Stimulated activated CD8-positive, alpha-beta memory T cell treated with anti-CD3 and anti-CD28 coated beads, Interleukin-7, amount 100 ng/mL, for 1 hour (primary cell): Measurements from ENCODE around the gene PDHB.

Experiments
- DNase-seq, 2 donors: peaks; one replicate each; pipeline ENCODE4 v3.0.0-alpha.2; 2020; ENCODE audit warnings: low read depth in 2 of 2

Gene PDHB

DNA sequence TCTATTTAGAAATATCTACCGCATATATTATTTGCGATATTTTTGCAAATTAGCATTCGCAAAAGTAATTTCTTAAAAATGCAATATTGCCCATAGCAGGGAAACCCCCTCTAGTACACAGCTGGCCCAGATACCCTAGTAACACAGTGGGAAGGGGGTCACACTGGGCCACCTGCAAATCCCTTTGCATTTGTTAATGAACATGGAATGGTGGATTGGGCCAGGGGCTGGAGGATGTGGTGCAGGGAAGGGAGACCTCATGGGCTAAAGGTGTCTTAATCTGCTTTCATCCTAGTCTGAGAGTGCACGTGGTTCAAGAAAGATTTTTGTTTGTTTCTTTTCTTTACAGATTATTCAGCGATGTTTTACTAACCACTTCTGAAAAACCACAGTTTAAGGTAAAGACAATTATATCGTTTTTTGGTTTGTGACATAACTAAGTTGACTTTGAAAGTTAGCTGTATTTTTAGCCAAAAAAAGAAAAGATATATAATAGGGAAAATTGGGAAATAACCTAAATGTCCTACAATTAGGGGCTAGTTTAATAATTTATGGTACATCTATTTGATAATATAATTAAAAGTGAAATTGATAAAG is 30.0 kb downstream of the PDHB start:
- DNase-seq: no peak

DNA sequence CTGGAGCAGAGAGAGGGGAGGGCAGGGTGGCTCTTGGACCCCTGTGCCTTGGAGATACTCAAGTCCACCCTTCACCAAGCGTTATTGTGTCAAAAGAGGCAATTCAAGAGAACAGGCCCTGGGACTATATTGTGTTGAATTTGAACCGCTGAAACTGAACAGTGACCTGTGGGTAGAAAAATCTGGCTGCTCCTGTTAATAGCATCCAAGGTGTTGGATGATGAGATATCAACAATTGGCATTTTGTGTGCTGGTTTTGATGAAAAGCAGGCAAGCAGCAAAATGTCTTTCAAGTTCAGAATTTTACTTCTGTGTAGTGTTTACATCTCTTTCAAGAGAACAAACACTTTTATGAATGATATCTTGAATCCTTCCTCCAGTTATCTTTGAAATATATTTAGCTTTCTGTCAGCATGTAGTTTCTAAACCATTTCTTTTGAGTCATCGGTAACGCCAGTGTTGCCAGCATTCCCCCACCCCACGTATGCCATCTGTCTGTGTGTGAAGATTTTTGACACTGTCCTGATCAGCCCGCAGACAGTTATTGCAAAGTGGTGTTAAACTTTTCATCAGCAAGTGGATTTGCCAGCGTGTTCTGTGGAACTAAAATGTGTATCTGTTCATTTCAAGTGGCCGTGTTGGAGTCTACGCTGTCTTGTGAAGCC is 34.8 kb downstream of the PDHB start:
- DNase-seq: no peak

DNA sequence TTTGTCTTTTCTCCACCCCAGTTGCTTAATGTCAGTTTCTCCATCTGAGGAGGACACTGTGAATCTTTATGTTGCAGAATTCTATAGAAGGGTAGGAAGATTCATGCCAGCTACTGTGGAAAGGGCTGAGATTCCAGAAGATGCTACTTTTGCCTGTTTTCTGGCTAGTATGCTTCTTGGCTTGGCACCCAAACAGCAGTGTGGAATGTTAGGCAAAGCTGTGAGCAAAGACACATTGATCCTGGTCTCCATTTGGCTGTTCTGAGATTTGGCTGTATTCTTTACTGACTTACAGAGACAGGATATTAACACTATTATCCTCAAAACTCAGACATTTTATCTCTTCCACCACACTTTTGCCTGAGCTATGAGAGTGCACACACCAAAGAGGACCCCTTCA is 39.3 kb downstream of the PDHB start:
- no peak for DNase-seq

DNA sequence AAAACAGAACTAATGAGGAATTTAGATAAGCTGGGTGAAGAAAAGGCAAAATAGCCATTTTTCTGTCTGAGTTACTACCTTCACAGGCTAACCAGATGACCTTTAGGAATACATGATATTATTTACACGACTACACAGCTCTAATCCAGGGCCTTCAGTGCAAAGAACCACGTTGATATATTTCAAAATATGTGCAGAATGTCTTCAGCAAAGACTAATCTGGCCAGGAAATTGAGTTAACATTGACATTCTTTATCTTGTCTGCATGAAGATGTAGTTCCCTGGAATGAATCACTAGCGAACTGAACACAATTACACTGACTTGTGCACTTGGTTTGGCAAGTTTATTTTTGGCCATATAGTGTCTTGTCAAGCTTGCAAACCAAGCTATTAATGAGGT is 41.5 kb downstream of the PDHB start:
- no peak for DNase-seq

DNA sequence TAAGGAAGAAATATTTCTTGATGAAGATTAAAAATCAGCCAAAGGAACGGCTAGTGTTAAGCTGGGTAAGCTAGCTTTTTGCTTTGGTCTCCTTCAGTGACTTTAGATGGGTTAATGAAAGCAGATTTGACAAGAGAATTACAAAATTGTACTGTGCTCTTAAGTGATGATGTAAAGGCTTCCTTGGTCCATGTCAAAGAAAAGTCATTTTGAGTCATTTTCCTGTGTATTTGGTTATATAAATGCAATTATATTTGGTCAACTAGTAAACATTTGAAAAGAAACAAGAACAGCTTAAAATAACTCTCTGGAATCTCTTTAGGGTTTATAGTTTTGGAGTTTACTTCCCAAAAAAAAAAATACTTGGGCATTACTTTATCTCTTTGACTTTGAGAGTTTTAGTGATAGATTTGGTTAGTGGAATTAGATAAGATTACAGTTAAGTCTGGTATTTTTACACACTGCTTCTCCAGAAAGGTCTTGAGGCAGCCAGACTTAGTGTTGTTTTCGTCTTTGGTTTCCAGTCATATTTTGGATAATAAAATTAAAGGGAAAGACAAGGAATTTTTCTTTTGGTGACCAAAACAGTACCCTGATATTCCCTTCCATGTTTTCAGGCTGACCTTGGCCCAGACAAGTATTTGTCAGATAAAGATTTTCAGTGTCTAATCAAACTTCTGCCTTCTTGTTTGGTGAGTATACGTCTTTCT is 42.3 kb downstream of the PDHB start:
- no peak for DNase-seq

DNA sequence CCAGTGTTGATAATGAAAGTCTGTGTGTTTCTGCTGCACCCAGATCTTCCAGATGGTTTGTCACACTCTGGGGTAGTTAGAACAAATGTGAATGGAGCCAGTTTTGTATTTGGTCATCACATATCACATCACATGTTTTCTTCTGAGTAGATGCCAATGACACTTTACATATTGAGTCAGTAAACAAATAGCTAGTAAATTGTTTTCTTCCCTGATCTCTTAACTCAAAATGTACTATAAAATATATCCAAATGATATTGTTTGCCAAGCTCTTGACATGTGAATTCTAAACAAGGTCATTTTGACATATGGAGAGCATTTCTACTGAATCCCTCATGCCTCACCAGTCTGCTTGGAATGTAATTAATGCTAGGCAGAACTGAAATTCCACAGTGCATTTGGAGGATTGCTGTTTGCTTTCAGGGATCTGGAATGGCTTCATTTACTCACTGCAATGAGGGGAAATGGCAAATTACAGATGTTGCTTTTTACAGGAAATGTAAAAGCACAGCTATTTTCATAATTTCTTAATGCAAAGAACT is 45.0 kb downstream of the PDHB start:
- no peak for DNase-seq

DNA sequence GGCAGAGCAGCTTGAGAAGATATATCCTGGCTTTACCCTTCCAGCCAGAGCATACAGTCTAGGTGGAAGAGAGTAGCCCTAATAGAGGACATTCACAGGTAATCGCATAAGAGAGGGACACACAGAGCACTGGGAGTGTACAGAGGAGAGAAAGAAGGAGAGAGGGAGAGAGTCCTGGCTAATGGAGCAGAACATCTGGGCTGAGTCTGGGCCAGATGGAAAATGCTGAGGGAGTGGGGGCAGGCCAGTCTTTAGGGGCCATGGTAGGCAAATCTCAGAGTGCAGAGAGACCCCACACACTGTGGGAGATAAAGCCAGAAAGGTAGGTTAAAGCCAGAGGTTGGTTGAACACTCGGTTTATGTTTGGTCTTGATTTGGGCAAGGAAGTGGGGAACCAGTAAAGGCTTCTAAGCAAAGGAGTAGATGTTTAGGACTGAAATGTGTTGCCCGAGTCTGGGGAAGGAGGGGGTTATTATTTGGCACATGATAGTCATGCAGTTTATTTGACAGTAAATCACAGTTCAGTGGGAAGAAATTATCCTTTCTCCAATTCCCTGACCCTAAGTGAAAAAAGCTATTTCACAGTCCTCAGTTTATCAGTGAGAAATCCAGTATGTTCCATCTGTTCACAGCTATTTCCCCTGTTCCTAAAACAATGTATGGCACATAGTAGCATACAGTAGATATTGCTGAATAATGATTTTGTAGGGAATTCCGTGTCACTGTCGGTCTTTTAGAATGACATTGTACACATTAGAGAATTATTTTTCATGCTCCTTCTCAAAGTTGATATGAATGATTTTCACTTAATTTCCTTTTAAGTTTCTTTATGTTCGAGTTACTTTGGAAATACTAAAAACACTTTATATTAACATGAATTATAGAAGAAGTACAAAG is 45.7 kb downstream of the PDHB start:
- DNase-seq: no peak

DNA sequence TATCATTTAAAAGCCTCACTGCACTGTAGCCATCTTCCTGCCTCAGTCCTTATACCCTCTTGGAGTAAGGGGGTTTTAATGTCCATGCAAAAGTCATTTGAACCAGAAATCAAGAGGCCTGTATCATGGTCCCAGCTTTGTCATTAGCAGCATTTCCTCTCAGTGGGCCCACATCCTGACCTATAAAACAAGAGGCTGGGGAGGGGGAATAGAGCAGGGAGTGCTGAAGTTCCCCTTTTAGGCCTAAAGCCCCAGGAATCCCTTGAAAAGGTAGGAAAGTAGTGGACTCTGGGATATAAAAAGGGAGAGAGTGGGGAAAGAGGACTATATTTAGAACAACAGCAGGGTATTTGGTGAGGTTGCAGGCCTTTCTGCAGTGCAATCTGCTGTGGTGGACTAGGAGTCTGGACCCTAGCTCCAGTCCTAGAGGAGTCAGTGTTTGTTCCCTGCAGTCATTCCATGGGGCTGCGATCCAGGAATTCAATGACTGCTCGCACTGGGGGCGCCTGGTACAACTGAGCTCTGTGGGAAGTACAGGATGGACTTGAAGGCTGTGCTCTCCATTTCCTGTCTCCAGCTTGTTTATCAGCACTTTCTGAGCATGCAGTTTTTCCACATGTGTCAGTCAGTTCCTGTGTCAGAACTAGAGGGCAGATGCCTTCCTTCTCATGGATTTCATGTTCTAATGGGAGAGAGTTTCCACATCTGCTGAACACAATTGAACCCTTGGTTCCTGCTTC is 46.8 kb downstream of the PDHB start:
- no peak for DNase-seq

DNA sequence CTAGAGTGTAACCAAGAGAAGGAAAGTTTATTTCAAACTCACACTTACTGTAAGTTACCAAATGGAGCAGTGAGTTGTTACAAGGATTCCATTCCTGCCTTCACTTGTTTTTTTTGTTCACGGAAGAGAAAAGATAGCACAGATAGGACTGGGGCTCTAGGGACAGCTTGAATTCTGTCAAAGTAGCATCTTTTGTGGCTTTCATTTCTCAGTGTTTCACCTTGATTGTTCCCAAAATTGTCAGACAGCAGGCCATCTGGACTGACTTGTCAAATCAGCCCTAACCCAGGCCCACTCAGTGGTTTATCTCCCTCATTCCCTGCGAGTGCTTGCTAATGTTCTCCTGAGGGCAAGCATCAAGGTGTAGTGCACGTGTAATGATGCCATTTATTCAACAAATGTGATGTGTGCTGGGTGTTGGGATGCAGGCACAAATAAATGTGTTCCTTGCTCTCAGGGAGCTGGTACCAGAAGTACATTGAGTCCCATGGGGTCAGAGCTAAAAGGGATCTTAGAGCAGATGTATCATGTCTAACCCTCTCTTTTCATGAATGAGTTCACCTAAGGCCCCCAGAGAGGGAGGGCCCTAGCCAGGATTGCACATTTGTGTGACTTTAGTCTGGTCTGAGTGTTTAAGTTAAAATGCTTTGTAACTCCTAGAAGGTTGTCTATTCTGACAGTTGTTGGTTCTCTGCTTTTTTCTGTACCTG is 49.1 kb downstream of the PDHB start:
- DNase-seq: no peak

DNA sequence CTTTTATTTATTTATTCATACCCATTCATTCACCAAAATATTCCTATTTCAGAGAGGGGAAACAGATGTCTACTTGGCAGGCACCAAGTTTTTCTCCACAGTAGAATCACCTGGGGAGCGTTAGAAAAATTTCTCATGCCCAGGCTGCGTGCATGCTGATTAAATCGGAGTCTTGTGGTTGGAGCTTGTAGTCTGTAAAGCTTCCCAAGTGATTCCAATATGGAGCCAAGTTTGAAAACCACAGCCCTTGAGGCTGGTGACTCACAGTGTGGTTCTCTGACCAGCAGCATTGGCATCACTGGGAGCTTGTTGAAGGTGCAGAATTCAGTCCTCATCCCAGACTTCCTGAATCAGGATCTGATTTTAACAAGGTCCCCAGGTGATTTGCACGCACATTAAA is 49.7 kb downstream of the PDHB start:
- DNase-seq: no peak

DNA sequence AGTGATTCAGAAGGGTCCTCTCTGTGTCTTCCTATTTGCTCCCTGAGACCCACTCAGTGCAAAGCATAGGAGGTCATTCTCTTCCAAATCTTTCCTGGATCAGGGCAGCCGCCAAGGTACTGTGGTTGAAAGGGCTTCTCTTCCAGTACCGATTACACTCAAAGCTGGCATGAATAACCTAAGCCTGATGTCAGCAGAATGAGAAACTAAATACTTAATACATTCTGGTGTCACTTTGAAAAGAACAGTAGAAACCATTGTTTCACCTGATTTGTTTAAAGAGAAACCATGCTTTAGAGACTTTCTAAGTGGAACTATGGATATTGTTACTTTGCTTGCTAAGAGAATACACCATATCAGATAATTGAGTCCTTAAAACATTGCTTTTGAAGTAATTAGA is 50.2 kb downstream of the PDHB start:
- DNase-seq: no peak

DNA sequence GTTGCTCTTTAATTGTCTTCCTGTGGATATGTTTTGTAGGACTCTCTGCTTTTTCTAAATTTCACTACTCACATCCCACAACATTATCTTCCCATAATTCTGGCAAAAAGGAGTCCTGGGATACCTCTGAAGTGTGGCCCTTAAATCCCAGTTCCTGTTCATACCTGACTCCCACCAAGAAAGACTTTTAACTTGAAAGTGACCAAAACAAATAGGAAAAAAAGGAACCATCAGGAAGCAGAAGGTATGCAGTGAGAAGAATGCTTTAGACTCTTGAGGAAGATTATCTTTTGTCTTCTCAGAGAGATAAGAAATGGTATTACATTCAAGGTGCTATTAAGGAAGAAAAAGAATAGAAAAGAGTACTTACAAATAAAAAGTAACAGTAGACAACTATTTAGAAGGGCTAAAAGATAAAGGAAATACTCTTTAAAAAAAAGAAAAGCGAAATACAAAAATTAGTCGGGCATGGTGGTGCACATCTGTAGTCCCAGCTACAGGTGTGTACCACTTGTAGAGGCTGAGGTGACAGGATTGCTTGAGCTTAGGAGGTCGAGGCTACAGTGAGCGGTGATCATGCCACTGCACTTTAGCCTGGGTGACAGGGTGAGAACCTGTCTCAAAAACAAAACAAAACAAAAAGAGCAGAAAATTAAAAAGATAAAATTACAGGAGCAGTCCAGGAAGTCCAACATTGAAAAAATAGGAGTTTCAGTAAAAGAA is 54.1 kb downstream of the PDHB start:
- no peak for DNase-seq

DNA sequence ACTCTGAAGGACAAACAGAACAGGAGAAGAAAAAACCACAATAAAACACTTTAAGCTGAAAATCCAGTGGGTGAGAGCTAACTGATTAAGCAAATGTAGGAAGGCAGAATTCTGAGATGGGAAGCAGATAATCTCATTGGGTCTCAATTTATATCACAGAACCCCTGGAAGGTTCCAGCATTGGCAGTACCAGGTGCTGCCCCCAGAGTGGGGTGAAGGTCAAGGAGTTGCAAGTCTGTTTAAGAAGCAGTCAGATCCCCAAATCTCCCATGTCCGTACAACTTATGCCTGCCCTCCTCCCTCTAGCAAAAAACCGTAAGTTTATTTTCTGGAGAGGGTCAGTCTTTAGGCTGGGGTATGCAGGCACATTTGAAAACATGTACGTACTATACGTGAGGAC is 55.9 kb downstream of the PDHB start:
- no peak for DNase-seq
